DND-41 (cell line): ENCODE data around the gene CEP192.

Source experiments
- ATAC-seq: fragments of 200-7000 bp; cut with Tn5 transposase; 3 replicates; pipeline ENCODE4 v1.9.1; 2021; ENCODE audit warnings: low read depth; ENCODE audit not compliant: insufficient read depth
- DNase-seq: peaks from one replicate; pipeline ENCODE4 v3.0.0-alpha.2; 2020
- H2AFZ ChIP-seq: 2 replicates; pipeline ENCODE4 v1.6.0; 2012; ENCODE audit warnings: low read depth, low read length
- H3K27ac ChIP-seq: 2 replicates; pipeline ENCODE4 v1.5.1; 2012; ENCODE audit warnings: low read length, inconsistent platforms
- H3K27me3 ChIP-seq: fragments of 200-600 bp; sonication (generic); 2 replicates; pipeline ENCODE4 v1.6.0; 2012; ENCODE audit warnings: low read length, mild to moderate bottlenecking, inconsistent platforms; ENCODE audit not compliant: insufficient read depth, poor library complexity
- H3K36me3 ChIP-seq: 2 replicates; pipeline ENCODE4 v1.5.1; 2012; ENCODE audit warnings: low read length, inconsistent platforms; ENCODE audit not compliant: insufficient read depth
- H3K4me1 ChIP-seq: 2 replicates; pipeline ENCODE4 v1.5.1; 2012; ENCODE audit warnings: mild to moderate bottlenecking, low read length; ENCODE audit not compliant: insufficient read depth
- H3K4me2 ChIP-seq: 2 replicates; pipeline ENCODE4 v1.6.0; 2012; ENCODE audit warnings: mild to moderate bottlenecking, moderate library complexity, low read length, inconsistent platforms; ENCODE audit not compliant: insufficient read depth
- H3K4me3 ChIP-seq, 2 experiments: fragments of 200-600 bp in 1 of 2; shearing (Covaris generic) in 1 of 2; 2 replicates each; pipeline ENCODE4 v1.5.1; 2012 to 2016; ENCODE audit warnings: inconsistent platforms in 2 of 2, low read length in 2 of 2, mild to moderate bottlenecking in 2 of 2, low read depth in 1 of 2, moderate library complexity in 1 of 2
- H3K79me2 ChIP-seq: 2 replicates; pipeline ENCODE4 v1.6.0; 2012; ENCODE audit warnings: low read length, inconsistent platforms; ENCODE audit not compliant: insufficient read depth
- H3K9ac ChIP-seq: 2 replicates; pipeline ENCODE4 v1.6.0; 2012; ENCODE audit warnings: low read depth, mild to moderate bottlenecking, inconsistent platforms, low read length, moderate library complexity
- H3K9me3 ChIP-seq: 2 replicates; pipeline ENCODE4 v1.5.1; 2012; ENCODE audit warnings: low read length, moderate library complexity, mild to moderate bottlenecking, inconsistent platforms; ENCODE audit not compliant: insufficient read depth, severe bottlenecking
- H4K20me1 ChIP-seq: 2 replicates; pipeline ENCODE4 v1.6.0; 2012; ENCODE audit warnings: low read length; ENCODE audit not compliant: insufficient read depth
- CTCF ChIP-seq: IDR thresholded peaks from 2 replicates; pipeline ENCODE4 v1.5.1; 2012; ENCODE audit warnings: borderline replicate concordance, low read length, moderate library complexity, mild to moderate bottlenecking; ENCODE audit not compliant: poor library complexity, severe bottlenecking; ENCODE audit errors: extremely low read depth
- EZH2 ChIP-seq: IDR thresholded peaks from 3 replicates; pipeline ENCODE4 v1.6.1; 2012; ENCODE audit warnings: borderline replicate concordance, low read depth, mild to moderate bottlenecking, moderate library complexity, low read length, inconsistent platforms; ENCODE audit not compliant: severe bottlenecking

CEP192 gene

GRCh38 chr18:12968115-12968514 is 23.0 kb upstream of the CEP192 start:
- Histone ChIP-seq H3K4me3 (no peak overlapping the region), H3K4me1 (no peaks in the 10 kb centered on the region), H3K9me3 (no peaks in the 10 kb centered on the region), H3K36me3 (peaks cover 94% of the 10 kb centered on the region), H3K79me2 (peaks cover 60% of the 10 kb centered on the region), H3K27ac (no peak overlapping the region), H4K20me1 (peaks cover 3% of the 10 kb centered on the region; the same call in 1 of the 2 replicates), H2AFZ (no peak overlapping the region), H3K9ac (no peak overlapping the region), H3K4me2 (no peak overlapping the region), H3K27me3 (no peaks in the 10 kb centered on the region)
- TF ChIP-seq CTCF: no peak
- no peak for TF ChIP-seq EZH2
- DNase-seq (no peak), ATAC-seq (no peak)

GRCh38 chr18:12968619-12969018 is 22.5 kb upstream of the CEP192 start:
- DNase-seq (no peak), ATAC-seq (no peak)
- Histone ChIP-seq H3K9ac (no peak overlapping the region), H3K9me3 (no peaks in the 10 kb centered on the region), H2AFZ (no peak overlapping the region), H3K4me3 (no peak overlapping the region), H3K79me2 (peaks cover 59% of the 10 kb centered on the region), H4K20me1 (peaks cover 5% of the 10 kb centered on the region; the same call in 1 of the 2 replicates), H3K36me3 (peaks cover 93% of the 10 kb centered on the region), H3K27me3 (no peaks in the 10 kb centered on the region), H3K4me2 (no peak overlapping the region), H3K27ac (no peak overlapping the region), H3K4me1 (no peaks in the 10 kb centered on the region)
- TF ChIP-seq EZH2: no peak
- no peak for TF ChIP-seq CTCF

GRCh38 chr18:12973562-12974213 is 17.5 kb upstream of the CEP192 start:
- Histone ChIP-seq H3K27me3 (no peaks in the 10 kb centered on the region), H3K4me1 (no peaks in the 10 kb centered on the region), H3K79me2 (peaks cover 51% of the 10 kb centered on the region), H3K9me3 (no peaks in the 10 kb centered on the region), H3K9ac (no peak overlapping the region), H3K27ac (no peak overlapping the region), H3K4me2 (no peak overlapping the region), H2AFZ (no peak overlapping the region), H3K4me3 (no peak overlapping the region), H3K36me3 (peaks cover 93% of the 10 kb centered on the region), H4K20me1 (peaks cover 9% of the 10 kb centered on the region; the same call in 1 of the 2 replicates)
- TF ChIP-seq EZH2: no peak
- no peak for TF ChIP-seq CTCF
- ATAC-seq (no peak), DNase-seq (no peak)
